ENCODE data around the gene LSAMP.
"Not testable (repeated sequence)": the region's sequence is repeated elsewhere in the genome, so short reads cannot be mapped to it uniquely, and the experiment has no call there.

Gene LSAMP

DNA sequence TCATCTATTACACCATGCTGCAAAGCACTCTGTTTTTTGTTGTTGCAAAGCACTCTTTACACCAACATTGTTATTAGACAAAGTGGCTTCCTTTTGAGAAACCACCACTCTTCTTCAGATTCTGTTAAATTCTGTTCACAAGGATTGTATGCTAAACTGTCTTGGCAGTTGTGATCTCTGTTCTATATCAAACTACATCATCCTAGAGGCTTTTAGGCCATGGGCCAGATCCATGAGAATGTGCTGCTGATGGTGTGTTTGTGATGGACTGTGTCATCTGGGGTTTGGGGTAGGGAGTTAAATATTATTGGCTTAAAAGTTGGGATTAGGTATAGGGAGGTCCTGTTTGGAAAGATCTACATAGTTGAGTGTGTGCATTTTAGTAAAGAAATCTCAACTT is 592.2 kb downstream of the LSAMP start:
- Histone ChIP-seq H3K36me3 (ENCODE audit: control insufficient read depth, insufficient read depth, low read length) (no peaks in the 10 kb centered on the region), H4K8ac (ENCODE audit: low read depth, low read length) (no peak overlapping the region), H3K18ac (ENCODE audit: low read length) (no peak overlapping the region), H3K27ac (ENCODE audit: low read depth, low read length) (no peak overlapping the region), H3K27me3 (ENCODE audit: insufficient read depth, low read length, poor library complexity) (peaks cover 1% of the 10 kb centered on the region), H3K4me2 (ENCODE audit: low read length) (no peak overlapping the region), H3K79me2 (ENCODE audit: control insufficient read depth, insufficient read depth, low read length) (no peaks in the 10 kb centered on the region), H3K4ac (ENCODE audit: low read depth, low read length) (no peak overlapping the region), H3K4me1 (ENCODE audit: control insufficient read depth, low read depth, low read length) (no peaks in the 10 kb centered on the region), H2BK5ac (ENCODE audit: low read length) (no peak overlapping the region), H2BK15ac (replicated peaks; ENCODE audit: low read depth) (no peak overlapping the region), H2BK120ac (ENCODE audit: low read depth, low read length) (no peak overlapping the region), H2AK5ac (ENCODE audit: low read length) (no peak overlapping the region), H3K4me3 (ENCODE audit: low read length) (no peak overlapping the region), H3K56ac (ENCODE audit: low read length) (no peak overlapping the region), H3K9ac (ENCODE audit: low read length) (no peak overlapping the region), H3K79me1 (ENCODE audit: low read length) (no peaks in the 10 kb centered on the region), H3K23ac (ENCODE audit: low read length) (no peak overlapping the region), H4K5ac (ENCODE audit: low read length) (no peak overlapping the region)
- no peak for DNase-seq

DNA sequence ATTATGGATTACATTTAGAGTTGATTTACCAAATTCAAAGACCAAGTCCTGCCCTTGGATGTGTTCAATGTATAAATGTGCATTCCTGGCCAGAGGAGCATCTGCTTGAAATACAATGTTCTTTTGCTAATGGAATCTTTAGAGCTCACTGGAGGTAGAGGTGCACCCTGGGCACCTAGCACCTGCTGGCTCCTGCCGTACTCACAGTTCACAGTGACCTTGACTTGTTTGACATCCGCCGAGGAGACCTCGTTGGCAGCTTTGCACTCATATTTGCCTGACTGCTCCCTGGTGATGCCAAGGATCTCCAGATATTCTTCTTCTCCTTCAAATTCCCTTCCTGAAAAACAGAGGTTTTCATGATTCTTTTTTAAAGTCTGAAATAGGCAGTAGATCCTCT is 593.0 kb downstream of the LSAMP start:
- Histone ChIP-seq H3K36me3 (ENCODE audit: control insufficient read depth, insufficient read depth, low read length) (no peaks in the 10 kb centered on the region), H3K4me2 (ENCODE audit: low read length) (no peak overlapping the region), H3K18ac (ENCODE audit: low read length) (no peak overlapping the region), H2BK120ac (ENCODE audit: low read depth, low read length) (no peak overlapping the region), H3K4me3 (ENCODE audit: low read length) (no peak overlapping the region), H3K23ac (ENCODE audit: low read length) (no peak overlapping the region), H4K5ac (ENCODE audit: low read length) (no peak overlapping the region), H2AK5ac (ENCODE audit: low read length) (no peak overlapping the region), H3K79me1 (ENCODE audit: low read length) (no peaks in the 10 kb centered on the region), H2BK15ac (replicated peaks; ENCODE audit: low read depth) (no peak overlapping the region), H3K4ac (ENCODE audit: low read depth, low read length) (no peak overlapping the region), H4K8ac (ENCODE audit: low read depth, low read length) (no peak overlapping the region), H3K56ac (ENCODE audit: low read length) (no peak overlapping the region), H3K27me3 (ENCODE audit: insufficient read depth, low read length, poor library complexity) (peaks cover 1% of the 10 kb centered on the region), H2BK5ac (ENCODE audit: low read length) (no peak overlapping the region), H3K79me2 (ENCODE audit: control insufficient read depth, insufficient read depth, low read length) (no peaks in the 10 kb centered on the region), H3K4me1 (ENCODE audit: control insufficient read depth, low read depth, low read length) (no peaks in the 10 kb centered on the region), H3K27ac (ENCODE audit: low read depth, low read length) (no peak overlapping the region), H3K9ac (ENCODE audit: low read length) (no peak overlapping the region)
- DNase-seq = no peak
- WGBS (ENCODE audit: extremely low coverage, insufficient coverage, low lambda C conversion rate) = no CpG with 5 or more reads among the region's 4 CpGs

DNA sequence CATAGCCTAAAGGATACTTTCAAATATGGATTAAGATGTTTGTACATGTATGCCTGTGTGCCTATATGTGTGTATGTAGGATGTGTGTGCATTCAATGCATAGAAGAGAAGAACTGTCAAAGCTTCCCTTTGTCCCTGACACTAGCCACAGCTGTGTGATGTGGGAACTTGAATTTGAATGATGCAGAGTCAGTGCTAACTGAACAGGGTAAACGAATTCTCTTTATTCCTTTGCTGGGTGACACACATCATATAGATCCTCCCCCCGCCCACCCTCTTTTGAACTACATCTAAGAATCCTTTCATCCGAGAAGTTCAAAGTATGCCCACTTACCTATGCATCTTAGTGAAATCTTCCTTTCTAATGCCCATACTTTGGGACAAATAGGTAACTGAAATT is 593.7 kb downstream of the LSAMP start:
- H3K4me3 ChIP-seq (ENCODE audit: low read length) = no peak overlapping the region
- H2AK5ac ChIP-seq (ENCODE audit: low read length) = no peak overlapping the region
- H3K27ac ChIP-seq (ENCODE audit: low read depth, low read length) = no peak overlapping the region
- no peak overlapping the region for H3K4me2 ChIP-seq (ENCODE audit: low read length)
- no peak overlapping the region for H3K23ac ChIP-seq (ENCODE audit: low read length)
- H3K4me1 ChIP-seq (ENCODE audit: control insufficient read depth, low read depth, low read length) = no peaks in the 10 kb centered on the region
- H3K27me3 ChIP-seq (ENCODE audit: insufficient read depth, low read length, poor library complexity) = peaks cover 1% of the 10 kb centered on the region
- no peak overlapping the region for H3K9ac ChIP-seq (ENCODE audit: low read length)
- H3K4ac ChIP-seq (ENCODE audit: low read depth, low read length) = no peak overlapping the region
- no peak for DNase-seq
- H3K18ac ChIP-seq (ENCODE audit: low read length) = no peak overlapping the region
- no CpG with 5 or more reads among the region's 3 CpGs for WGBS (ENCODE audit: extremely low coverage, insufficient coverage, low lambda C conversion rate)
- H3K79me2 ChIP-seq (ENCODE audit: control insufficient read depth, insufficient read depth, low read length) = no peaks in the 10 kb centered on the region
- H2BK5ac ChIP-seq (ENCODE audit: low read length) = no peak overlapping the region
- H3K79me1 ChIP-seq (ENCODE audit: low read length) = no peaks in the 10 kb centered on the region
- H2BK15ac ChIP-seq (replicated peaks; ENCODE audit: low read depth) = no peak overlapping the region
- H3K56ac ChIP-seq (ENCODE audit: low read length) = no peak overlapping the region
- H4K5ac ChIP-seq (ENCODE audit: low read length) = no peak overlapping the region
- no peaks in the 10 kb centered on the region for H3K36me3 ChIP-seq (ENCODE audit: control insufficient read depth, insufficient read depth, low read length)
- no peak overlapping the region for H2BK120ac ChIP-seq (ENCODE audit: low read depth, low read length)
- H4K8ac ChIP-seq (ENCODE audit: low read depth, low read length) = no peak overlapping the region

DNA sequence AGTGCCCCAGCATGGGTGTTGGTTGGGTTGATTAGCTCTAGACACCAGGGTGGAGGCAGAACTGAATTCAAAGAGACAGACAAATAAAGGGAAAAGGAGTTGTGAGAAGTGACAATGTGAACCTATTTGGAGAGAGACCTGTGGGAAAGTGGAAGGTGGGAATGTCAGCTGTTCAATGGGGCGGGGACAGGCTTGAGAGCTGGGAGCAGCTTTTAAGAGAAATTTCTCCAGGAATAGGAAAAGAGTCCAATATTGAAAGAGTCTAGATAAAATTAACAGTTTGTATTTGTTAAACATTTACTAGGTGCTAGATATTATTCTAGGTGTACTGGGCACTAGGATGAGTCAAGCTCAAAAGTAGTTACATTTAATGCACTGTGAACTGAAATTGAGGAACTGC is 596.6 kb downstream of the LSAMP start:
- H3K27me3 ChIP-seq (ENCODE audit: insufficient read depth, low read length, poor library complexity) = peaks cover 1% of the 10 kb centered on the region
- no peak overlapping the region for H2BK5ac ChIP-seq (ENCODE audit: low read length)
- H3K18ac ChIP-seq (ENCODE audit: low read length) = no peak overlapping the region
- H3K79me1 ChIP-seq (ENCODE audit: low read length) = no peaks in the 10 kb centered on the region
- no peak overlapping the region for H2AK5ac ChIP-seq (ENCODE audit: low read length)
- H3K56ac ChIP-seq (ENCODE audit: low read length) = no peak overlapping the region
- H3K79me2 ChIP-seq (ENCODE audit: control insufficient read depth, insufficient read depth, low read length) = no peaks in the 10 kb centered on the region
- H2BK120ac ChIP-seq (ENCODE audit: low read depth, low read length) = no peak overlapping the region
- H3K27ac ChIP-seq (ENCODE audit: low read depth, low read length) = no peak overlapping the region
- H3K9ac ChIP-seq (ENCODE audit: low read length) = no peak overlapping the region
- H2BK15ac ChIP-seq (replicated peaks; ENCODE audit: low read depth) = no peak overlapping the region
- H4K8ac ChIP-seq (ENCODE audit: low read depth, low read length) = no peak overlapping the region
- H3K36me3 ChIP-seq (ENCODE audit: control insufficient read depth, insufficient read depth, low read length) = no peaks in the 10 kb centered on the region
- DNase-seq = no peak
- no peak overlapping the region for H3K4me3 ChIP-seq (ENCODE audit: low read length)
- H3K4ac ChIP-seq (ENCODE audit: low read depth, low read length) = no peak overlapping the region
- no peak overlapping the region for H3K4me2 ChIP-seq (ENCODE audit: low read length)
- H3K23ac ChIP-seq (ENCODE audit: low read length) = no peak overlapping the region
- H3K4me1 ChIP-seq (ENCODE audit: control insufficient read depth, low read depth, low read length) = no peaks in the 10 kb centered on the region
- no CpG with 5 or more reads among the region's 1 CpG for WGBS (ENCODE audit: extremely low coverage, insufficient coverage, low lambda C conversion rate)
- no peak overlapping the region for H4K5ac ChIP-seq (ENCODE audit: low read length)

DNA sequence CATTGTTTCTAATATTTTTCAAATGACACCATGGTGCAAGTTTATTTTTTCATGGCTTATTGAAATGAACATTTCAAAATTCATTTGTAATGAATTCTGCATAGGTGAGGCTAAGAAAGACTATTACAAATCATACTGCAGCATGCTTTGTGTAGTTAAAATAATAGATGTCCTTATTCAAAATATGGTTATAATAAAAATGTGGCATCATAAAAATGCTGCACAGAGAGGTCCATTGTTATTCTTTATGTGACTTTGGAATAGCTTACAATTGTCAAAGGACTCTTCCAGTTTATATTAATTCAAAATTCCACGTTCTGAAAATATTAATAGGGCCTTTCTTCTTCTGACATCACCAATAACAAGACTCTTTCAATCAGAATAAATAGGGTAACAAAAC is 599.3 kb downstream of the LSAMP start:
- Histone ChIP-seq H2BK120ac (ENCODE audit: low read depth, low read length) (no peak overlapping the region), H2BK15ac (replicated peaks; ENCODE audit: low read depth) (no peak overlapping the region), H3K79me2 (ENCODE audit: control insufficient read depth, insufficient read depth, low read length) (no peaks in the 10 kb centered on the region), H3K18ac (ENCODE audit: low read length) (no peak overlapping the region), H3K4me2 (ENCODE audit: low read length) (no peak overlapping the region), H3K36me3 (ENCODE audit: control insufficient read depth, insufficient read depth, low read length) (no peaks in the 10 kb centered on the region), H3K4me1 (ENCODE audit: control insufficient read depth, low read depth, low read length) (no peaks in the 10 kb centered on the region), H3K79me1 (ENCODE audit: low read length) (no peaks in the 10 kb centered on the region), H3K4me3 (ENCODE audit: low read length) (no peak overlapping the region), H3K4ac (ENCODE audit: low read depth, low read length) (no peak overlapping the region), H2BK5ac (ENCODE audit: low read length) (no peak overlapping the region), H3K23ac (ENCODE audit: low read length) (no peak overlapping the region), H3K27me3 (ENCODE audit: insufficient read depth, low read length, poor library complexity) (no peaks in the 10 kb centered on the region), H3K27ac (ENCODE audit: low read depth, low read length) (no peak overlapping the region), H3K9ac (ENCODE audit: low read length) (no peak overlapping the region), H2AK5ac (ENCODE audit: low read length) (no peak overlapping the region), H3K56ac (ENCODE audit: low read length) (no peak overlapping the region), H4K5ac (ENCODE audit: low read length) (no peak overlapping the region), H4K8ac (ENCODE audit: low read depth, low read length) (no peak overlapping the region)
- WGBS (ENCODE audit: extremely low coverage, insufficient coverage, low lambda C conversion rate) = no CpG with 5 or more reads among the region's 1 CpG
- DNase-seq = no peak

DNA sequence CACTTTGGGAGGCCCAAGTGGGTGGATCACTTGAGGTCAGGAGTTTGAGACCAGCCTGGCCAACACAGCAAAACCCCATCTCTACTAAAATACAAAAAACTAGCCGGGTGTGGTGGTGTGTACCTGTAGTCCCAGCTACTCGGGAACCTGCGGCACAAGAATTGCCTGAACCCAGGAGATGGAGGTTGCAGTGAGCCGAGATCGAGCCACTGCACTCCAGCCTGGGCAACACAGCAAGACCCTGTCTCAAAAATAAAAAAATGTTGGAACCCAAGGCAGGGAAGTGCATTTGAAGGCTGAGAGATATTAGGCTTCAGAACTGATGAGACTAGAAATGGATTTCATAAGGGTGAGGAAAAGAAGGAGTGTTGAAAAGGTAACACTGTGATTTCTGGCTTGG is 600.6 kb downstream of the LSAMP start:
- not testable (repeated sequence) for H3K4ac ChIP-seq (ENCODE audit: low read depth, low read length); H3K27me3 ChIP-seq (ENCODE audit: insufficient read depth, low read length, poor library complexity); H3K79me1 ChIP-seq (ENCODE audit: low read length); H2BK5ac ChIP-seq (ENCODE audit: low read length); H4K8ac ChIP-seq (ENCODE audit: low read depth, low read length); H3K23ac ChIP-seq (ENCODE audit: low read length); H3K9ac ChIP-seq (ENCODE audit: low read length); H3K18ac ChIP-seq (ENCODE audit: low read length); DNase-seq; H3K56ac ChIP-seq (ENCODE audit: low read length); H2BK120ac ChIP-seq (ENCODE audit: low read depth, low read length); H3K79me2 ChIP-seq (ENCODE audit: control insufficient read depth, insufficient read depth, low read length); H2AK5ac ChIP-seq (ENCODE audit: low read length); H3K36me3 ChIP-seq (ENCODE audit: control insufficient read depth, insufficient read depth, low read length); H3K4me2 ChIP-seq (ENCODE audit: low read length); H2BK15ac ChIP-seq (replicated peaks; ENCODE audit: low read depth); H3K4me3 ChIP-seq (ENCODE audit: low read length); H3K27ac ChIP-seq (ENCODE audit: low read depth, low read length); H4K5ac ChIP-seq (ENCODE audit: low read length); H3K4me1 ChIP-seq (ENCODE audit: control insufficient read depth, low read depth, low read length)
- WGBS (ENCODE audit: extremely low coverage, insufficient coverage, low lambda C conversion rate) = no CpG with 5 or more reads among the region's 5 CpGs

All from mesendoderm (in vitro differentiated cells).